Liver (tissue), 9 donors: ENCODE results near the gene FAM168B. TPM values are rescaled to one million over a fixed set of nuclear protein-coding genes. Genes with fewer than 3 reads are reported as not detected.

ENCODE experiments used
- DNase-seq: peaks from one replicate; pipeline ENCODE4 v3.0.0-alpha.2; 2017; ENCODE audit warnings: low spot score
- H3K27ac ChIP-seq, 2 donors: one replicate each; pipeline ENCODE4 v1.7.0; 2013; ENCODE audit warnings: inconsistent platforms in 2 of 2, low read length in 2 of 2, control low read depth in 1 of 2, low read depth in 1 of 2, mild to moderate bottlenecking in 1 of 2
- H3K27me3 ChIP-seq, 4 donors: one replicate each; pipeline versions ENCODE4 v1.6.1 to v1.7.0; 2013; ENCODE audit warnings: low read length in 3 of 4, inconsistent platforms in 1 of 4, mild to moderate bottlenecking in 1 of 4, moderate library complexity in 1 of 4; ENCODE audit not compliant: control insufficient read depth in 4 of 4, insufficient read depth in 4 of 4
- H3K36me3 ChIP-seq, 4 donors: one replicate each; pipeline versions ENCODE4 v1.6.1 to v1.7.0; 2013; ENCODE audit warnings: low read length in 3 of 4, mild to moderate bottlenecking in 3 of 4, low read depth in 1 of 4, moderate library complexity in 1 of 4; ENCODE audit not compliant: control insufficient read depth in 4 of 4, insufficient read depth in 3 of 4
- H3K4me1 ChIP-seq, 4 donors: one replicate each; pipeline versions ENCODE4 v1.6.1 to v1.7.0; 2013; ENCODE audit warnings: low read length in 3 of 4, mild to moderate bottlenecking in 3 of 4, moderate library complexity in 1 of 4; ENCODE audit not compliant: control insufficient read depth in 4 of 4, insufficient read depth in 4 of 4
- H3K4me3 ChIP-seq, 3 donors: one replicate each; pipeline versions ENCODE4 v1.6.1 to v1.7.0; 2013; ENCODE audit warnings: low read length in 3 of 3, control low read depth in 1 of 3, low read depth in 1 of 3, mild to moderate bottlenecking in 1 of 3
- H3K9ac ChIP-seq, 2 donors: one replicate each; pipeline ENCODE4 v1.7.0; 2013; ENCODE audit warnings: low read length in 2 of 2, mild to moderate bottlenecking in 2 of 2, moderate library complexity in 2 of 2, control low read depth in 1 of 2, low read depth in 1 of 2
- H3K9me3 ChIP-seq, 4 donors: one replicate each; pipeline versions ENCODE4 v1.6.1 to v1.7.0; 2013; ENCODE audit warnings: low read length in 3 of 4; ENCODE audit not compliant: control insufficient read depth in 4 of 4
- EGR1 ChIP-seq, 2 donors: IDR thresholded peaks; 2 replicates each; pipeline ENCODE4 v1.6.1; 2016 to 2018; ENCODE audit warnings: antibody characterized with exemption in 2 of 2, low read depth in 2 of 2
- FOXA1 ChIP-seq: IDR thresholded peaks from 2 replicates; pipeline ENCODE4 v1.6.1; 2016; ENCODE audit warnings: antibody characterized with exemption
- FOXA2 ChIP-seq: IDR thresholded peaks from 2 replicates; pipeline ENCODE4 v1.6.1; 2016; ENCODE audit warnings: antibody characterized with exemption
- GABPA ChIP-seq, 2 donors: IDR thresholded peaks in 1 of 2; conservative IDR thresholded peaks in 1 of 2; 2 replicates each; pipeline ENCODE4 v1.6.1; 2016; ENCODE audit warnings: antibody characterized with exemption in 2 of 2, mild to moderate bottlenecking in 1 of 2, moderate library complexity in 1 of 2
- HNF4A ChIP-seq, 2 donors: conservative IDR thresholded peaks; 2 replicates each; pipeline ENCODE4 v1.6.1; 2016; ENCODE audit warnings: antibody characterized with exemption in 2 of 2, mild to moderate bottlenecking in 2 of 2
- HNF4G ChIP-seq: IDR thresholded peaks from 2 replicates; pipeline ENCODE4 v1.6.1; 2016; ENCODE audit warnings: antibody characterized with exemption
- JUND ChIP-seq, 2 donors: IDR thresholded peaks; 2 replicates each; pipeline ENCODE4 v1.6.1; 2016; ENCODE audit warnings: antibody characterized with exemption in 2 of 2
- NR2F2 ChIP-seq: IDR thresholded peaks from 2 replicates; pipeline ENCODE4 v1.6.1; 2016; ENCODE audit warnings: antibody characterized with exemption
- RAD21 ChIP-seq, 2 donors: IDR thresholded peaks; 2 replicates each; pipeline ENCODE4 v1.6.1; 2016; ENCODE audit warnings: antibody characterized with exemption in 2 of 2, mild to moderate bottlenecking in 2 of 2
- RXRA ChIP-seq, 2 donors: IDR thresholded peaks; 2 replicates each; pipeline ENCODE4 v1.6.1; 2017 to 2018; ENCODE audit warnings: antibody characterized with exemption in 2 of 2, mild to moderate bottlenecking in 1 of 2
- SP1 ChIP-seq: IDR thresholded peaks from 2 replicates; pipeline ENCODE4 v1.6.1; 2018; ENCODE audit warnings: antibody characterized with exemption, mild to moderate bottlenecking
- TAF1 ChIP-seq: conservative IDR thresholded peaks from 2 replicates; pipeline ENCODE4 v1.6.1; 2016; ENCODE audit warnings: antibody characterized with exemption, mild to moderate bottlenecking
- YY1 ChIP-seq: IDR thresholded peaks from 2 replicates; pipeline ENCODE4 v1.6.1; 2016; ENCODE audit warnings: antibody characterized with exemption, mild to moderate bottlenecking
- WGBS: extraction: QIAGEN DNeasy Blood & Tissue Kit; methylation state at CpG from one replicate; pipeline ENCODE4 v1.1.7; 2013; 5-methylcytosine and 5-hydroxymethylcytosine counted together
- polyA plus RNA-seq, 2 donors: library from polyadenylated mRNA; stranded (reverse) in 1 of 2; unstranded in 1 of 2; fragments of 200-250 nt in 1 of 2; fragments of >200 nt in 1 of 2; fragmentation: Nextera tagmentation in 1 of 2; extraction: Ambion mirVana in 1 of 2; gene quantifications; one replicate each; pipeline versions ENCODE4 v1.2.1 to v1.2.3, GENCODE V29; 2013 to 2015
- total RNA-seq, 2 donors: library from RNA; depleted of rRNA; stranded (reverse); fragments of >200 nt; gene quantifications; one replicate each; pipeline ENCODE4 v1.2.3, GENCODE V29; 2014
- TF ChIP-seq, protein P1 (sequence below): IDR thresholded peaks from 2 replicates; pipeline ENCODE4 v1.6.1; 2016; ENCODE audit warnings: antibody characterized with exemption, mild to moderate bottlenecking
- TF ChIP-seq, protein P2 (sequence below): IDR thresholded peaks from 2 replicates; pipeline ENCODE4 v1.6.1; 2016; ENCODE audit warnings: antibody characterized with exemption
- TF ChIP-seq, protein P3 (sequence below): IDR thresholded peaks from 2 replicates; pipeline ENCODE4 v1.6.1; 2016; ENCODE audit warnings: antibody characterized with exemption
- TF ChIP-seq, protein P4 (sequence below): fragments of 150-350 bp; IDR thresholded peaks from 2 replicates; pipeline ENCODE4 v1.5.1; 2017; ENCODE audit warnings: improper control_type of control experiment, low read depth, low read length; ENCODE audit not compliant: missing input control
- TF ChIP-seq, protein P5 (sequence below): IDR thresholded peaks from 2 replicates; pipeline ENCODE4 v1.6.1; 2016; ENCODE audit warnings: antibody characterized with exemption
- donor health status: healthy.
- donor health status: healthy.
- donor health status: healthy.
- donor health status: healthy.
- donor health status: healthy.

The FAM168B gene
- total and polyA plus RNA-seq, 4 donors = 13.9 to 62.3 (median 30.8) TPM

DNA sequence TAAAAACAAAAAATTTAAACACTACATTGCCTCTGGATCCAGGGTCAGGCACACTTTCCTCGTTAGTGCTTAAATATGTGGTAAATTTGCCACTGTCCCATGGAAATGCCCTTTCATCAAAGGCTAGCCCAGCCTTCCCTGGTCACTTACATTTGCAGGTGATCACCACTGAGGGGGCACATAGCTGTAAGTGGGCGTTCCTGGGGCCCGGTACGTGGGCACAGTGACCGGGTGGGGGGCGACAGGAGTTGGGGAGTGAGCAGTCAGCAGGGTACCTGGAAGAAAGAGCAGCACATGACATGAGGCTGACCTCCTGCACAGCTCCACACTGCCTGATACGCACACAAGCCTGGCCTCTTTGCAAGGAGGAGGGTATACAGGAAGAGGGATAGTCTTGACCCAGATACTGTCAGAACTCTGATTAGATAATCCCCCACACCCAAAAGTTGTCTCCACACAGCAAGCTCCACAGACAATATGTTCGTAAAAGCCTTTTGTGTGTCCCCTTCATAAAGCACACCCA is 40.5 kb downstream of the FAM168B start (continued):
- TF ChIP-seq, protein P1, sequence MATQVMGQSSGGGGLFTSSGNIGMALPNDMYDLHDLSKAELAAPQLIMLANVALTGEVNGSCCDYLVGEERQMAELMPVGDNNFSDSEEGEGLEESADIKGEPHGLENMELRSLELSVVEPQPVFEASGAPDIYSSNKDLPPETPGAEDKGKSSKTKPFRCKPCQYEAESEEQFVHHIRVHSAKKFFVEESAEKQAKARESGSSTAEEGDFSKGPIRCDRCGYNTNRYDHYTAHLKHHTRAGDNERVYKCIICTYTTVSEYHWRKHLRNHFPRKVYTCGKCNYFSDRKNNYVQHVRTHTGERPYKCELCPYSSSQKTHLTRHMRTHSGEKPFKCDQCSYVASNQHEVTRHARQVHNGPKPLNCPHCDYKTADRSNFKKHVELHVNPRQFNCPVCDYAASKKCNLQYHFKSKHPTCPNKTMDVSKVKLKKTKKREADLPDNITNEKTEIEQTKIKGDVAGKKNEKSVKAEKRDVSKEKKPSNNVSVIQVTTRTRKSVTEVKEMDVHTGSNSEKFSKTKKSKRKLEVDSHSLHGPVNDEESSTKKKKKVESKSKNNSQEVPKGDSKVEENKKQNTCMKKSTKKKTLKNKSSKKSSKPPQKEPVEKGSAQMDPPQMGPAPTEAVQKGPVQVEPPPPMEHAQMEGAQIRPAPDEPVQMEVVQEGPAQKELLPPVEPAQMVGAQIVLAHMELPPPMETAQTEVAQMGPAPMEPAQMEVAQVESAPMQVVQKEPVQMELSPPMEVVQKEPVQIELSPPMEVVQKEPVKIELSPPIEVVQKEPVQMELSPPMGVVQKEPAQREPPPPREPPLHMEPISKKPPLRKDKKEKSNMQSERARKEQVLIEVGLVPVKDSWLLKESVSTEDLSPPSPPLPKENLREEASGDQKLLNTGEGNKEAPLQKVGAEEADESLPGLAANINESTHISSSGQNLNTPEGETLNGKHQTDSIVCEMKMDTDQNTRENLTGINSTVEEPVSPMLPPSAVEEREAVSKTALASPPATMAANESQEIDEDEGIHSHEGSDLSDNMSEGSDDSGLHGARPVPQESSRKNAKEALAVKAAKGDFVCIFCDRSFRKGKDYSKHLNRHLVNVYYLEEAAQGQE = no peak

DNA sequence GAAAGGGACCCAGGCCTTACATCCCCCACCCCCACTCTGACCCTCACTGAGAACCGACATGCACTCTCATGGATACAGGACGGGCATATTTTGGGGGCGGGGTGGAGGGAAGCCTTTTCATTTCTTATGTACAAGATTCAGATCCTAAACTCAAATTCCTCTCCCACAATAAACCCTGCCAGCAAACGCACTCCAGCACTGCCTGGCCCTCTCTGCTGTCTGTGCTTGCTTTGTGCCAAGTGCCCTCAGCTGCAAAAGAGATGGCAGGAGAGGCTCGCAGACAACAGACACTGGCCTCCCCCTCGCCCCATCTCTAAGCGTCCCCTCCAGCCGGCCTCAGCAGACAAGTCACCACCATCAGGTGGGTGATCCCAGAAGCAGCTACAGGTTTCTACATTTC is 42.4 kb downstream of the FAM168B start:
- TF ChIP-seq TAF1 = no peak
- no peak for TF ChIP-seq YY1
- no peak for TF ChIP-seq FOXA2
- TF ChIP-seq SP1 = no peak
- no peak for TF ChIP-seq GABPA (IDR thresholded peaks at IDR 0.05 in 1 of 2, conservative IDR thresholded peaks at IDR 0.05 in 1 of 2)
- TF ChIP-seq, protein P2, sequence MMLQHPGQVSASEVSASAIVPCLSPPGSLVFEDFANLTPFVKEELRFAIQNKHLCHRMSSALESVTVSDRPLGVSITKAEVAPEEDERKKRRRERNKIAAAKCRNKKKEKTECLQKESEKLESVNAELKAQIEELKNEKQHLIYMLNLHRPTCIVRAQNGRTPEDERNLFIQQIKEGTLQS = no peak
- TF ChIP-seq HNF4G = no peak
- no peak for TF ChIP-seq HNF4A (conservative IDR thresholded peaks at IDR 0.05)
- no peak for TF ChIP-seq RAD21 (IDR thresholded peaks at IDR 0.05)
- TF ChIP-seq, protein P3, sequence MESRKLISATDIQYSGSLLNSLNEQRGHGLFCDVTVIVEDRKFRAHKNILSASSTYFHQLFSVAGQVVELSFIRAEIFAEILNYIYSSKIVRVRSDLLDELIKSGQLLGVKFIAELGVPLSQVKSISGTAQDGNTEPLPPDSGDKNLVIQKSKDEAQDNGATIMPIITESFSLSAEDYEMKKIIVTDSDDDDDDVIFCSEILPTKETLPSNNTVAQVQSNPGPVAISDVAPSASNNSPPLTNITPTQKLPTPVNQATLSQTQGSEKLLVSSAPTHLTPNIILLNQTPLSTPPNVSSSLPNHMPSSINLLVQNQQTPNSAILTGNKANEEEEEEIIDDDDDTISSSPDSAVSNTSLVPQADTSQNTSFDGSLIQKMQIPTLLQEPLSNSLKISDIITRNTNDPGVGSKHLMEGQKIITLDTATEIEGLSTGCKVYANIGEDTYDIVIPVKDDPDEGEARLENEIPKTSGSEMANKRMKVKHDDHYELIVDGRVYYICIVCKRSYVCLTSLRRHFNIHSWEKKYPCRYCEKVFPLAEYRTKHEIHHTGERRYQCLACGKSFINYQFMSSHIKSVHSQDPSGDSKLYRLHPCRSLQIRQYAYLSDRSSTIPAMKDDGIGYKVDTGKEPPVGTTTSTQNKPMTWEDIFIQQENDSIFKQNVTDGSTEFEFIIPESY = no peak
- TF ChIP-seq, protein P4, sequence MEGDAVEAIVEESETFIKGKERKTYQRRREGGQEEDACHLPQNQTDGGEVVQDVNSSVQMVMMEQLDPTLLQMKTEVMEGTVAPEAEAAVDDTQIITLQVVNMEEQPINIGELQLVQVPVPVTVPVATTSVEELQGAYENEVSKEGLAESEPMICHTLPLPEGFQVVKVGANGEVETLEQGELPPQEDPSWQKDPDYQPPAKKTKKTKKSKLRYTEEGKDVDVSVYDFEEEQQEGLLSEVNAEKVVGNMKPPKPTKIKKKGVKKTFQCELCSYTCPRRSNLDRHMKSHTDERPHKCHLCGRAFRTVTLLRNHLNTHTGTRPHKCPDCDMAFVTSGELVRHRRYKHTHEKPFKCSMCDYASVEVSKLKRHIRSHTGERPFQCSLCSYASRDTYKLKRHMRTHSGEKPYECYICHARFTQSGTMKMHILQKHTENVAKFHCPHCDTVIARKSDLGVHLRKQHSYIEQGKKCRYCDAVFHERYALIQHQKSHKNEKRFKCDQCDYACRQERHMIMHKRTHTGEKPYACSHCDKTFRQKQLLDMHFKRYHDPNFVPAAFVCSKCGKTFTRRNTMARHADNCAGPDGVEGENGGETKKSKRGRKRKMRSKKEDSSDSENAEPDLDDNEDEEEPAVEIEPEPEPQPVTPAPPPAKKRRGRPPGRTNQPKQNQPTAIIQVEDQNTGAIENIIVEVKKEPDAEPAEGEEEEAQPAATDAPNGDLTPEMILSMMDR = no peak
- no peak for TF ChIP-seq EGR1 (IDR thresholded peaks at IDR 0.05; ENCODE audit: low read depth in 2 of 2)
- TF ChIP-seq, protein P5, sequence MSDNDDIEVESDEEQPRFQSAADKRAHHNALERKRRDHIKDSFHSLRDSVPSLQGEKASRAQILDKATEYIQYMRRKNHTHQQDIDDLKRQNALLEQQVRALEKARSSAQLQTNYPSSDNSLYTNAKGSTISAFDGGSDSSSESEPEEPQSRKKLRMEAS = no peak
- no peak for TF ChIP-seq FOXA1
- TF ChIP-seq NR2F2 = no peak
- TF ChIP-seq, protein P1 = no peak
- no peak for TF ChIP-seq JUND (IDR thresholded peaks at IDR 0.05)
- TF ChIP-seq RXRA (IDR thresholded peaks at IDR 0.05) = no peak
- H3K4me3 ChIP-seq = no peak overlapping the region
- no peak overlapping the region for H3K27ac ChIP-seq
- peaks cover 9 to 85% (median 65%) of the 10 kb centered on the region in 4 donors for H3K36me3 ChIP-seq
- no peaks in the 10 kb centered on the region for H3K27me3 ChIP-seq
- no peak overlapping the region for H3K9ac ChIP-seq
- DNase-seq = no peak
- H3K4me1 ChIP-seq = no peaks in the 10 kb centered on the region
- no peaks in the 10 kb centered on the region for H3K9me3 ChIP-seq
- WGBS = 98% methylated on average over 8 of the region's 8 CpGs
